Kidney (tissue), 14 donors: ENCODE results near the gene SUPT4H1. TPM values are rescaled to one million over a fixed set of nuclear protein-coding genes. Genes with fewer than 3 reads are reported as not detected.

Experiments used
- DNase-seq, 5 donors: peaks; one replicate each; pipeline ENCODE4 v3.0.0-alpha.2; 2013 to 2020
- FAIRE-seq: peaks from 2 replicates; lab custom pipeline; 2012; peaks lifted over from hg19 to GRCh38; lab: Jason Lieb, UNC
- H3K27ac ChIP-seq, 2 donors: one replicate each; pipeline ENCODE4 v1.7.0; 2013; ENCODE audit warnings: low read depth in 2 of 2, low read length in 2 of 2, inconsistent platforms in 1 of 2
- H3K27me3 ChIP-seq: one replicate; pipeline ENCODE4 v1.7.1; 2013; ENCODE audit warnings: low read length, inconsistent platforms; ENCODE audit not compliant: control insufficient read depth, insufficient read depth
- H3K36me3 ChIP-seq, 3 donors: one replicate each; pipeline versions ENCODE4 v1.7.0 to v1.7.1; 2013; ENCODE audit warnings: low read length in 3 of 3, control low read depth in 1 of 3, inconsistent platforms in 1 of 3; ENCODE audit not compliant: insufficient read depth in 3 of 3, control insufficient read depth in 2 of 3
- H3K4me1 ChIP-seq, 3 donors: one replicate each; pipeline versions ENCODE4 v1.7.0 to v1.7.1; 2013; ENCODE audit warnings: low read length in 3 of 3, inconsistent platforms in 1 of 3, low read depth in 1 of 3; ENCODE audit not compliant: control insufficient read depth in 2 of 3, insufficient read depth in 2 of 3
- H3K4me3 ChIP-seq, 3 donors: one replicate each; pipeline versions ENCODE4 v1.7.0 to v1.8.1; 2013; ENCODE audit warnings: low read length in 3 of 3, control low read depth in 1 of 3, inconsistent platforms in 1 of 3
- H3K9ac ChIP-seq, 3 donors: one replicate each; pipeline versions ENCODE4 v1.7.0 to v1.7.1; 2013; ENCODE audit warnings: low read length in 3 of 3, control low read depth in 1 of 3, inconsistent platforms in 1 of 3
- H3K9me3 ChIP-seq, 3 donors: one replicate each; pipeline versions ENCODE4 v1.7.0 to v1.7.1; 2013; ENCODE audit warnings: low read length in 3 of 3, control low read depth in 1 of 3, inconsistent platforms in 1 of 3; ENCODE audit not compliant: control insufficient read depth in 2 of 3, insufficient read depth in 1 of 3
- CTCF ChIP-seq: IDR thresholded peaks from 3 replicates; pipeline ENCODE4 v1.5.1; 2012; ENCODE audit warnings: mild to moderate bottlenecking, moderate library complexity, borderline replicate concordance; ENCODE audit not compliant: insufficient read depth; ENCODE audit errors: extremely low read depth
- intact Hi-C: fragments of 100-400 bp; cut with DNase I; formaldehyde crosslinking; loops from one replicate; pipeline ENCODE4 v1.11.1; 2022
- polyA plus RNA-seq: library from polyadenylated mRNA; stranded (reverse); fragments of 350-450 nt; fragmentation: Illumina TruSeq; extraction: RNeasy Lipid Tissue Mini Kit (QIAGEN cat#74804); gene quantifications from one replicate; pipeline ENCODE4 v1.2.3, GENCODE V29; 2014; ENCODE audit warnings: low read depth, low replicate concordance; ENCODE audit not compliant: insufficient read depth
- total RNA-seq: library from RNA; stranded (reverse); fragmentation: NEBNext Ultra II Directional; extraction: Animal tissue kit (Norgen Biotek cat#: 25700); gene quantifications from one replicate; pipeline ENCODE4 v1.2.1, GENCODE V29; 2021
- donor health status: control.
- donor health status: control.
- donor health status: control.
- donor health status: control.
- donor health status: control.
- donor health status: DM: yes; HTN: yes; CAD: no.
- donor health status: Normal renal cell carcinoma (clear cell type).

The SUPT4H1 gene
- total and polyA plus RNA-seq, 2 donors from 2014 or later, result 60.5 to 129 TPM

- no peak overlapping the region for H3K4me3 ChIP-seq
- peaks cover 0 to 2% (median 0%) of the 10 kb centered on the region in 3 donors for H3K4me1 ChIP-seq
- DNase-seq, result no peak
- no peaks in the 10 kb centered on the region for H3K9me3 ChIP-seq
- H3K9ac ChIP-seq, result no peak overlapping the region
- no peak for FAIRE-seq
- H3K27ac ChIP-seq, result no peak overlapping the region
- intact Hi-C loops, result no loop called here
- H3K27me3 ChIP-seq, result no peaks in the 10 kb centered on the region
- peaks cover 14 to 53% (median 52%) of the 10 kb centered on the region in 3 donors for H3K36me3 ChIP-seq
- no peak for TF ChIP-seq CTCF
Measured at GRCh38 chr17:58345500-58345899, 6.5 kb downstream of the SUPT4H1 start.

- Histone ChIP-seq H3K27me3 (no peaks in the 10 kb centered on the region), H3K9me3 (no peaks in the 10 kb centered on the region), H3K36me3 (peaks cover 14 to 52% (median 52%) of the 10 kb centered on the region in 3 donors), H3K4me3 (no peak overlapping the region), H3K4me1 (peaks cover 0 to 2% (median 0%) of the 10 kb centered on the region in 3 donors), H3K27ac (no peak overlapping the region), H3K9ac (no peak overlapping the region)
- intact Hi-C loops, result no loop called here
- FAIRE-seq, result no peak
- no peak for DNase-seq
- TF ChIP-seq CTCF, result peak; percentile 3
Measured at GRCh38 chr17:58344791-58345157, 7.2 kb downstream of the SUPT4H1 start.

- peaks cover 8 to 47% (median 46%) of the 10 kb centered on the region in 3 donors for H3K36me3 ChIP-seq
- no peak for FAIRE-seq
- no peak overlapping the region for H3K9ac ChIP-seq
- no peak overlapping the region for H3K4me3 ChIP-seq
- H3K4me1 ChIP-seq, result peaks cover 0 to 2% (median 0%) of the 10 kb centered on the region in 3 donors
- intact Hi-C loops, result no loop called here
- no peak for TF ChIP-seq CTCF
- H3K27me3 ChIP-seq, result no peaks in the 10 kb centered on the region
- no peaks in the 10 kb centered on the region for H3K9me3 ChIP-seq
- H3K27ac ChIP-seq, result no peak overlapping the region
- peak in 2 of 5 donors; percentile 34 to 73 for DNase-seq
Measured at GRCh38 chr17:58344047-58344790, 7.8 kb downstream of the SUPT4H1 start.

- FAIRE-seq, result no peak
- intact Hi-C loops, result no loop called here
- Histone ChIP-seq H3K36me3 (peaks cover 4 to 36% (median 36%) of the 10 kb centered on the region in 3 donors), H3K4me3 (no peak overlapping the region), H3K4me1 (peaks cover 0 to 2% (median 0%) of the 10 kb centered on the region in 3 donors), H3K9ac (no peak overlapping the region), H3K27me3 (no peaks in the 10 kb centered on the region), H3K27ac (no peak overlapping the region), H3K9me3 (no peaks in the 10 kb centered on the region)
- TF ChIP-seq CTCF, result no peak
- no peak for DNase-seq
Measured at GRCh38 chr17:58343131-58343530, 8.9 kb downstream of the SUPT4H1 start.
